HFF-Myc (cell line): ENCODE results near the gene FHIT.

Source experiments
- DNase-seq: peaks from one replicate; pipeline ENCODE4 v3.0.0-alpha.2; 2011; ENCODE audit warnings: low read depth; ENCODE audit errors: extremely low read depth
- H3K4me3 ChIP-seq: replicated peaks from 2 replicates; pipeline ENCODE4 v1.5.1; 2011; ENCODE audit warnings: low read depth, mild to moderate bottlenecking, control low read depth, low read length
- TF ChIP-seq, protein P1 (sequence below): IDR thresholded peaks from 2 replicates; pipeline ENCODE4 v1.5.1; 2012; ENCODE audit warnings: mild to moderate bottlenecking, low read depth, low read length, control low read depth; ENCODE audit errors: missing control alignments

FHIT gene

DNA sequence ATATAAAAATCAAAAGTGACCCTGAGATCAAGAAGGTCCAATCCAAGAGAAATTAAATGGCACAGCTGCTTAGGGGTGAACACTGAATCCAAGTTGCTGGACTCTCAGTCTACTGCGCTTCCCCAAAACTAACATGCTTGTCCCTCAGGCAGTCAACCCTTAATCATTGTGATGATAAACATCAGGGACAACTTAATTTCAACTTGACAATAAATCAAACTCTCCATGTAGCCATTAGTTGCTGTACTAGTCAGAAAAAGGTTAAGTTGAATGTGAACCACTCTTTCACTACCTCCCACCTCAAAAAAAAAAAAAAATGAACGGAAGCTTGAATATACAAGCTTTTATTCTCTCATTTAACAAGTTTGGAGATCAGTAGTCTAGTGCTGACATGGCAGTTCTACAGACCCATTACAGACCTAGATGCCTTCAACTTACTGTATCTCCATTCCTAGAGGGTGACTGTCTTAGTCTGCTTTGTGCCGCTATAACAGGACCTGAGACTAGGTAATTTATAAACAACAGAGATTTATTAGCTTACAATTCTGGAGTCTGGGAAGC, 185.7 kb downstream of the FHIT start:
- no peak for DNase-seq
- TF ChIP-seq, protein P1, sequence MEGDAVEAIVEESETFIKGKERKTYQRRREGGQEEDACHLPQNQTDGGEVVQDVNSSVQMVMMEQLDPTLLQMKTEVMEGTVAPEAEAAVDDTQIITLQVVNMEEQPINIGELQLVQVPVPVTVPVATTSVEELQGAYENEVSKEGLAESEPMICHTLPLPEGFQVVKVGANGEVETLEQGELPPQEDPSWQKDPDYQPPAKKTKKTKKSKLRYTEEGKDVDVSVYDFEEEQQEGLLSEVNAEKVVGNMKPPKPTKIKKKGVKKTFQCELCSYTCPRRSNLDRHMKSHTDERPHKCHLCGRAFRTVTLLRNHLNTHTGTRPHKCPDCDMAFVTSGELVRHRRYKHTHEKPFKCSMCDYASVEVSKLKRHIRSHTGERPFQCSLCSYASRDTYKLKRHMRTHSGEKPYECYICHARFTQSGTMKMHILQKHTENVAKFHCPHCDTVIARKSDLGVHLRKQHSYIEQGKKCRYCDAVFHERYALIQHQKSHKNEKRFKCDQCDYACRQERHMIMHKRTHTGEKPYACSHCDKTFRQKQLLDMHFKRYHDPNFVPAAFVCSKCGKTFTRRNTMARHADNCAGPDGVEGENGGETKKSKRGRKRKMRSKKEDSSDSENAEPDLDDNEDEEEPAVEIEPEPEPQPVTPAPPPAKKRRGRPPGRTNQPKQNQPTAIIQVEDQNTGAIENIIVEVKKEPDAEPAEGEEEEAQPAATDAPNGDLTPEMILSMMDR: no peak
- no peak overlapping the region for H3K4me3 ChIP-seq

DNA sequence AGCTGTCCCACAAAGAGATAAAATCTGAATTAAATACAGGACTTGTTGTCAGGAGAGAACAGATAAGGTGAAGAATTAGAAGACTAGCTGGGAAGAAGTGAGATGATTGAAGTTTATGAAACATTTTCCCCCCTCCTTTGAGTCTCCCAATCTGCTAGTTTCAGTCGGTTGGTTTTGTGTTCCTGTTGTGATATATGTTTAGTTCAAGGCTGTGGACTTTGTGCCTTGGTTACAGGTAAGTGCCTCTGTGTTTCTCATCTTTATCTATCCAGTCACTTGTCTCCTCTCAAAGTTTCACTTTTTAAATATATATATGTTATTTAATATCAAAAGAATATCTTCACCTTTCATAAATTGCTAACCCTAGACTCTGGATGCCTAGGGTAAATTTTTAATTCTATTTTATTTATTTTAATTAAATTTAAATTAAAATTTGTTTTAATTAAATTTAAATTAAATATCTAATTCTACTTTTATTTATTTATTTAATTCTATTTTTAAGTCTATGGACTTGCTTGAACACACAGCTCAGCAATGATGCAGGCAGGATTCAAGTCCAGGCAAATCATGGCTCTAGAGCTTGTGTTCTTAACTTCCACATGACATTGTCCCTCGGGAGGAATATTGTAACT, 190.0 kb downstream of the FHIT start:
- DNase-seq: no peak
- TF ChIP-seq, protein P1: no peak
- H3K4me3 ChIP-seq: no peak overlapping the region

DNA sequence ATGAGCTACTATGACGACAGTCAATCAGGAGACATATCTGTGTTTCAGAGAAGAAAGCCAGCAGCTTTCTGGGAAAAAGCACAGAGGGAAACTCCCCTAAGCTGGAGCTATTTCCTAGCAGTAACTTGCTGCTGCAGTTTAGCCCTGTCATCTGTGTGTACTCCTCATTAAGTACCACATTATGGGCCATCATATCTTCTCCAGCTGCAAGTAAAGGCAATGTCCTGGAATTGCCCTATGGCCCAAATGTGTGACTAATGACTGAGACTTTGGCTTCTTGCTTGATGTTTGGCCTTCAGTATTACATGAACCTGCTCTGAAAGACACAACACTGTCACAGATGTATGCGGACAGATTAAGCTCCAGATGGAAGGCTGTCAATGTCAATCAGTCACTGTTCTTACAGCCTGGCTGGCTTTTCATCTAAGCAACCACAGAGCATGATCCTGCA, 190.8 kb downstream of the FHIT start:
- DNase-seq: no peak
- TF ChIP-seq, protein P1: no peak
- H3K4me3 ChIP-seq: no peak overlapping the region

DNA sequence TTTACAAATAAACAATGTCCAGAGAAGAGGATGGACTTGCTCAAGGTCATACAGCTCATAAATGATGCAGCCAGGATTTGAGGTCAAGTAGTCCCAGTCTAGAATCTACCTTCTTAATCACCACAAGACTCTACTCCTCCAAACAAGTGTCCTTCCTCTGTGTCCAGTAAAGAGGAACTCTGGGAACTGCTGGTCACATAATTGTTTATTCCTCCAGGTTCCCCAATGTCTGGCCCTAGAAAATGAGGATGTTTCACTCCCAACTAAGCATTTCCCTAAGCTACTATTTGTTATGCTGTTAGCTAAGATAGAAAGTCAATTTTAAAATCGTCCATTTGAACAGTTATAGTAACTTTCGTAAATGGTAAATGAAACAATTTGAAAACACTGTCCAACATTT, 192.4 kb downstream of the FHIT start:
- TF ChIP-seq, protein P1: no peak
- no peak for DNase-seq
- no peak overlapping the region for H3K4me3 ChIP-seq

DNA sequence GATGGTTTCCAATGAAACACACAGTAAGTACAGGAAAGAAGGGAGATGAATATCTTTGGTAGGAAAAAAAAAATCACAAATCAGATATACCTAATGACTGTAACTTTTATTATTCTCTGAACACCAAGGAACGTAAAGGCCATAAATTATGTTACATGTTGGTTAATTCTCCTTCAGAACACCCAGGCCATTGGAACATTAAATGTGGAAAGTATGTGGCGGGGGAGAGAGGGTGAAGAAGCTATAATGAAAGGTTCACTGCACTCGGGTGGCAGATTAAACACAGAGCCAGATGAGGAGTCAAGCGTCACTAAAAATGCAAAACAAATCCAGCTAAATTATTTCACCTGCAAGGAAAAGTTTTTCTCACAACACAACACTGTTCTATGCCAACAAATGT, 193.8 kb downstream of the FHIT start:
- TF ChIP-seq, protein P1: no peak
- no peak for DNase-seq
- no peak overlapping the region for H3K4me3 ChIP-seq

DNA sequence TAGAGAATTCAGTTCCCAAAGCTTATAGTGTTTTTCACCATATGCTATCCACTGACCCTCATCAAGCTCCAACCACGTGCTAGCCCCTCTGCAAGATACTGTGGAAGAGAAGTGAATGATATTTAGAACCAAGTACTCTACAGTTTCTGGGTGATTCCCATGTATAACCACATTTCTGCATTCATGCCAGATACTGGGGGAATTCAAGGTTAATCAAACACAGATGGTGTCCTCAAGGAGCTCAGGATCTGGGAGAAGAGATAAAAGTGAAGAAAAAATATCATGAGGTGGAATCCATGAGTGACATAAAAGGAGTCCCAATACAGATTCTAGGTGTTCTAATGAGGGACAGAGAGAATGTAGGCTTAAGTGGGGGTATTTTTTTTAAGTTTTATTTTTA, 195.8 kb downstream of the FHIT start:
- DNase-seq: no peak
- no peak overlapping the region for H3K4me3 ChIP-seq
- TF ChIP-seq, protein P1: no peak
